Measurements from ENCODE around the gene CT45A3. TPM values are rescaled to one million over a fixed set of nuclear protein-coding genes. Genes with fewer than 3 reads are reported as not detected.
"Not testable (repeated sequence)": the region's sequence is repeated elsewhere in the genome, so short reads cannot be mapped to it uniquely, and the experiment has no call there.

CT45A3 gene
- total and polyA plus RNA-seq, 2 experiments from 2014 or later = not detected

GRCh38 chrX:135713795-135714194 is 54.2 kb downstream of the CT45A3 start:
- H3K4me3 ChIP-seq = no peak overlapping the region
- no peaks in the 10 kb centered on the region for H3K27me3 ChIP-seq
- no peaks in the 10 kb centered on the region for H3K9me3 ChIP-seq (ENCODE audit: low read depth)
- H3K4me1 ChIP-seq (ENCODE audit: low read depth) = no peaks in the 10 kb centered on the region
- DNase-seq (ENCODE audit: low read depth in 1 of 2, low spot score in 1 of 2) = no peak
- H3K27ac ChIP-seq = no peak overlapping the region
- no peak for TF ChIP-seq CTCF (IDR thresholded peaks at IDR 0.05; ENCODE audit: low read depth, low read length)
- no peaks in the 10 kb centered on the region for H3K36me3 ChIP-seq

GRCh38 chrX:135713183-135713689 is 54.8 kb downstream of the CT45A3 start, which contains the start of gene CT45A1:
CT45A1 (plus strand) TSS chrX:135713639; CDS start chrX:135718941, 5,302 bp downstream.
- H3K27me3 ChIP-seq; H3K4me1 ChIP-seq (ENCODE audit: low read depth); H3K4me3 ChIP-seq; H3K9me3 ChIP-seq (ENCODE audit: low read depth); DNase-seq (ENCODE audit: low read depth in 1 of 2, low spot score in 1 of 2); H3K36me3 ChIP-seq; H3K27ac ChIP-seq: not testable (repeated sequence)
- peak; percentile 2 for TF ChIP-seq CTCF (IDR thresholded peaks at IDR 0.05; ENCODE audit: low read depth, low read length)

Other genes with a start within 250 kb of the CT45A3 start
- 34.1 and 49.3 TPM in 2 replicates for gene INTS6L, start 247.5 kb downstream of the CT45A3 start, total RNA-seq
- 21.2 and 34.4 TPM in 2 replicates for gene INTS6L, start 247.5 kb downstream of the CT45A3 start, polyA plus RNA-seq
- not detected in 2 replicates for gene CT45A1, start 54.6 kb downstream of the CT45A3 start, total RNA-seq
- gene CT45A1, start 54.6 kb downstream of the CT45A3 start, polyA plus RNA-seq = not detected in 2 replicates
- gene CT45A5, start 17.3 kb upstream of the CT45A3 start, total RNA-seq = not detected in 2 replicates
- not detected in 2 replicates for gene CT45A5, start 17.3 kb upstream of the CT45A3 start, polyA plus RNA-seq
- not detected in 2 replicates for gene CT45A6, start 34.6 kb upstream of the CT45A3 start, total RNA-seq
- not detected in 2 replicates for gene CT45A6, start 34.6 kb upstream of the CT45A3 start, polyA plus RNA-seq
- not detected in 2 replicates for gene CT45A2, start 51.8 kb upstream of the CT45A3 start, total RNA-seq
- not detected in 2 replicates for gene CT45A2, start 51.8 kb upstream of the CT45A3 start, polyA plus RNA-seq
- not detected in 2 replicates for gene CT45A7, start 69.1 kb upstream of the CT45A3 start, total RNA-seq
- not detected in 2 replicates for gene CT45A7, start 69.1 kb upstream of the CT45A3 start, polyA plus RNA-seq
- gene CT45A8, start 86.3 kb upstream of the CT45A3 start, total RNA-seq = not detected in 2 replicates
- not detected in 2 replicates for gene CT45A8, start 86.3 kb upstream of the CT45A3 start, polyA plus RNA-seq
- not detected in 2 replicates for gene CT45A9, start 103.6 kb upstream of the CT45A3 start, total RNA-seq
- gene CT45A9, start 103.6 kb upstream of the CT45A3 start, polyA plus RNA-seq = not detected in 2 replicates
- gene CT45A10, start 125.3 kb upstream of the CT45A3 start, total RNA-seq = not detected in 2 replicates
- not detected in 2 replicates for gene CT45A10, start 125.3 kb upstream of the CT45A3 start, polyA plus RNA-seq
- gene SAGE1, start 125.5 kb upstream of the CT45A3 start, total RNA-seq = not detected in 2 replicates
- gene SAGE1, start 125.5 kb upstream of the CT45A3 start, polyA plus RNA-seq = not detected in 2 replicates
- gene MMGT1, start 205.8 kb upstream of the CT45A3 start, total RNA-seq = 8.3 and 8.5 TPM in 2 replicates
- 9.5 and 10.5 TPM in 2 replicates for gene MMGT1, start 205.8 kb upstream of the CT45A3 start, polyA plus RNA-seq
- gene SLC9A6, start 217.2 kb upstream of the CT45A3 start, total RNA-seq = 12.0 and 13.2 TPM in 2 replicates
- gene SLC9A6, start 217.2 kb upstream of the CT45A3 start, polyA plus RNA-seq = 11.8 and 12.3 TPM in 2 replicates

Measured in cardiac muscle cell (in vitro differentiated cells and primary cell).